ENCODE data around the gene OGN.

DNA sequence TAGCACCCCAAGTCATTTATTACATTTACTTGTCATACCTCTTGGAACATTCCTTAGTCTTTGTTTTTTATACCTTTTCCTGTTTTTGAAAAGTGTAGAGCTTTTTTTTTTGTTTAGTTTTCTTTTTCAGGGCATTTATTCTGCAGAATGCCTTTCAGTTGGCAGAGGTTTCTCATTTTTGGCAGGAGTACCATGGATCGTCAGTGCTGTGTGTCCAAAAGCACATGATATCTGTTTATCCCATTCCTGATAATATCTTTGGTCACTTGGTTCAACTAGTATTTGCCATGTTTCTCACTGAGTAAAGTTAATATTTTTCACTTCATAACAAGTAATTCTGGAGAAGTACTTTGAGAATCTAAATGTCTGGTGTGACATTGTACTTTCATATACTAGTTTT lies 10.7 kb downstream of the OGN start:
- TF ChIP-seq, protein P1, sequence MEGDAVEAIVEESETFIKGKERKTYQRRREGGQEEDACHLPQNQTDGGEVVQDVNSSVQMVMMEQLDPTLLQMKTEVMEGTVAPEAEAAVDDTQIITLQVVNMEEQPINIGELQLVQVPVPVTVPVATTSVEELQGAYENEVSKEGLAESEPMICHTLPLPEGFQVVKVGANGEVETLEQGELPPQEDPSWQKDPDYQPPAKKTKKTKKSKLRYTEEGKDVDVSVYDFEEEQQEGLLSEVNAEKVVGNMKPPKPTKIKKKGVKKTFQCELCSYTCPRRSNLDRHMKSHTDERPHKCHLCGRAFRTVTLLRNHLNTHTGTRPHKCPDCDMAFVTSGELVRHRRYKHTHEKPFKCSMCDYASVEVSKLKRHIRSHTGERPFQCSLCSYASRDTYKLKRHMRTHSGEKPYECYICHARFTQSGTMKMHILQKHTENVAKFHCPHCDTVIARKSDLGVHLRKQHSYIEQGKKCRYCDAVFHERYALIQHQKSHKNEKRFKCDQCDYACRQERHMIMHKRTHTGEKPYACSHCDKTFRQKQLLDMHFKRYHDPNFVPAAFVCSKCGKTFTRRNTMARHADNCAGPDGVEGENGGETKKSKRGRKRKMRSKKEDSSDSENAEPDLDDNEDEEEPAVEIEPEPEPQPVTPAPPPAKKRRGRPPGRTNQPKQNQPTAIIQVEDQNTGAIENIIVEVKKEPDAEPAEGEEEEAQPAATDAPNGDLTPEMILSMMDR (IDR thresholded peaks at IDR 0.05): no peak
- TF ChIP-seq POLR2AphosphoS5 (IDR thresholded peaks at IDR 0.05): peak; percentile 11
